Endothelial cell of umbilical vein (primary cell): ENCODE results near the gene C14orf119. TPM values are rescaled to one million over a fixed set of nuclear protein-coding genes. Genes with fewer than 3 reads are reported as not detected.

Source experiments
- BruUV-seq: library from RNA; stranded (reverse); fragments of 400-500 nt; replicated peaks from 2 replicates; lab custom pipeline; 2021; lab: Mats Ljungman, UMichigan
- CTCF ChIA-PET: fragments of 300-600, 350-600 bp; sonication (Branson Sonifier 250); formaldehyde crosslinking; loops from one replicate; lab custom pipeline; 2021; ENCODE audit warnings: antibody characterized with exemption, inconsistent platforms; lab: Charles Lee
- POLR2A ChIA-PET: fragments of 300-600, 350-600 bp; sonication (Branson Sonifier 250); formaldehyde crosslinking; loops from one replicate; lab custom pipeline; 2021; ENCODE audit warnings: antibody characterized with exemption, inconsistent platforms; lab: Charles Lee
- DNase-seq: peaks from one replicate; pipeline ENCODE4 v3.0.0-alpha.2; 2011; ENCODE audit warnings: low read depth, low spot score
- FAIRE-seq: peaks from 2 replicates; lab custom pipeline; 2011; peaks lifted over from hg19 to GRCh38; lab: Jason Lieb, UNC
- H2AFZ ChIP-seq: 2 replicates; pipeline ENCODE4 v1.6.0; 2012; ENCODE audit warnings: low read depth, low read length, control low read depth, inconsistent platforms
- H3K27ac ChIP-seq: 2 replicates; pipeline ENCODE4 v1.5.1; 2011; ENCODE audit warnings: low read depth, mild to moderate bottlenecking, control low read depth, low read length, moderate library complexity; ENCODE audit not compliant: insufficient read depth
- H3K27me3 ChIP-seq, 2 experiments: 2 replicates each; pipeline versions ENCODE4 v1.6.0 to v1.6.1; 2011; ENCODE audit warnings: low read length in 2 of 2, mixed read lengths in 1 of 2; ENCODE audit not compliant: control insufficient read depth in 2 of 2, insufficient read depth in 2 of 2
- H3K36me3 ChIP-seq, 2 experiments: 2 replicates in 1 of 2; 3 replicates in 1 of 2; pipeline ENCODE4 v1.5.1; 2011; ENCODE audit warnings: low read length in 2 of 2, mild to moderate bottlenecking in 1 of 2, moderate library complexity in 1 of 2; ENCODE audit not compliant: control insufficient read depth in 2 of 2, insufficient read depth in 2 of 2; ENCODE audit errors: extremely low read depth in 1 of 2
- H3K4me1 ChIP-seq: 3 replicates; pipeline ENCODE4 v1.5.1; 2011; ENCODE audit warnings: mild to moderate bottlenecking, low read length; ENCODE audit not compliant: control insufficient read depth, insufficient read depth; ENCODE audit errors: extremely low read depth
- H3K4me2 ChIP-seq: 2 replicates; pipeline ENCODE4 v1.6.1; 2011; ENCODE audit warnings: low read length, control low read depth, mixed read lengths; ENCODE audit not compliant: insufficient read depth
- H3K4me3 ChIP-seq, 3 experiments: fragments of 200-600 bp in 1 of 3; sonication (generic), shearing (Covaris generic) in 1 of 3; replicated peaks in 1 of 3; 2 replicates each; pipeline ENCODE4 v1.5.1; 2011 to 2016; ENCODE audit warnings: control low read depth in 3 of 3, low read length in 3 of 3, mild to moderate bottlenecking in 2 of 3, inconsistent platforms in 1 of 3, low read depth in 1 of 3, moderate library complexity in 1 of 3; ENCODE audit not compliant: insufficient read depth in 1 of 3
- H3K79me2 ChIP-seq: 2 replicates; pipeline ENCODE4 v1.6.0; 2012; ENCODE audit warnings: low read length, inconsistent platforms; ENCODE audit not compliant: control insufficient read depth, insufficient read depth
- H3K9ac ChIP-seq: replicated peaks from 2 replicates; pipeline ENCODE3; 2011; ENCODE audit warnings: low read length, control low read depth; ENCODE audit not compliant: insufficient read depth; ENCODE audit errors: extremely low read depth
- H3K9me1 ChIP-seq: replicated peaks from 3 replicates; pipeline ENCODE4 v1.6.0; 2011; ENCODE audit warnings: mild to moderate bottlenecking, low read length; ENCODE audit not compliant: control insufficient read depth, insufficient read depth; ENCODE audit errors: extremely low read depth
- H3K9me3 ChIP-seq: replicated peaks from 2 replicates; pipeline ENCODE4 v1.5.1; 2012; ENCODE audit warnings: low read length, inconsistent platforms; ENCODE audit not compliant: control insufficient read depth, insufficient read depth
- H4K20me1 ChIP-seq: replicated peaks from 2 replicates; pipeline ENCODE3; 2011; ENCODE audit warnings: mild to moderate bottlenecking, low read length; ENCODE audit not compliant: control insufficient read depth, insufficient read depth; ENCODE audit errors: extremely low read depth
- EZH2 ChIP-seq: IDR thresholded peaks from 2 replicates; pipeline ENCODE4 v1.6.1; 2012; ENCODE audit warnings: borderline replicate concordance, low read depth, mild to moderate bottlenecking, moderate library complexity, low read length, inconsistent platforms; ENCODE audit not compliant: severe bottlenecking
- FOS ChIP-seq: IDR thresholded peaks from 2 replicates; pipeline ENCODE4 v1.6.1; 2011; ENCODE audit warnings: mild to moderate bottlenecking, low read length, moderate library complexity, borderline replicate concordance; ENCODE audit not compliant: insufficient read depth
- GATA2 ChIP-seq: IDR thresholded peaks from 2 replicates; pipeline ENCODE4 v1.7.0; 2011; ENCODE audit warnings: low read depth, mild to moderate bottlenecking, moderate library complexity, mixed read lengths, low read length; ENCODE audit not compliant: insufficient read length, insufficient read depth
- JUN ChIP-seq: IDR thresholded peaks from 2 replicates; pipeline ENCODE4 v1.6.1; 2011; ENCODE audit warnings: borderline replicate concordance, low read depth; ENCODE audit not compliant: insufficient read length, insufficient read depth
- MAX ChIP-seq: IDR thresholded peaks from 2 replicates; pipeline ENCODE4 v1.6.1; 2011; ENCODE audit not compliant: insufficient read depth, insufficient read length
- MYC ChIP-seq: IDR thresholded peaks from one replicate; pipeline ENCODE4 v1.6.1; 2011; ENCODE audit warnings: mild to moderate bottlenecking, low read depth, low read length
- POLR2A ChIP-seq: IDR thresholded peaks from 2 replicates; pipeline ENCODE4 v1.6.1; 2012; ENCODE audit warnings: low read depth, mild to moderate bottlenecking, control low read depth, low read length
- POLR2AphosphoS5 ChIP-seq: IDR thresholded peaks from 2 replicates; pipeline ENCODE4 v1.6.1; 2012; ENCODE audit warnings: low read depth, mild to moderate bottlenecking, control low read depth, low read length, moderate library complexity; ENCODE audit not compliant: insufficient read depth
- dilution Hi-C: fragments of 300-500 bp; cut with MboI; formaldehyde crosslinking; loops from one replicate; pipeline ENCODE4 v1.15.0; 2019; ENCODE audit warnings: low sequenced_read_pairs; ENCODE audit not compliant: extremely low pct_ligation_motif_present
- intact Hi-C: fragments of 100-400 bp; cut with micrococcal nuclease; formaldehyde crosslinking; loops from one replicate; pipeline ENCODE4 v1.10.0; 2022
- polyA plus RNA-seq, 4 experiments: library from polyadenylated mRNA; depleted of rRNA in 3 of 4; stranded (reverse) in 3 of 4; unstranded in 1 of 4; fragments of >200 nt; gene quantifications; 2 replicates each; pipeline versions ENCODE4 v1.2.1 to v1.2.3, GENCODE V29; 2011 to 2012; ENCODE audit warnings: missing spikeins in 1 of 4
- total RNA-seq: library from RNA; stranded (reverse); gene quantifications from 2 replicates; pipeline ENCODE4 v1.2.3, GENCODE V29; 2021
- TF ChIP-seq, protein P1 (sequence below), 2 donors: IDR thresholded peaks; 1 replicate in 1 of 2; 2 replicates in 1 of 2; pipeline ENCODE4 v1.5.1; 2011; ENCODE audit warnings: low read length in 2 of 2, mild to moderate bottlenecking in 2 of 2, moderate library complexity in 2 of 2, control low read depth in 1 of 2, inconsistent platforms in 1 of 2, low read depth in 1 of 2; ENCODE audit not compliant: insufficient read depth in 1 of 2; ENCODE audit errors: extremely low read depth in 1 of 2

Gene C14orf119
- total and polyA plus RNA-seq, 2 donors (not counting 3 experiments of a cell fraction or from before 2014, with no cell fraction given) = 58.3 to 60.5 TPM

GRCh38 chr14:23126548-23127278 is 31.4 kb downstream of the C14orf119 start:
- ChIA-PET POLR2A (no interaction called here), CTCF (interaction anchor here (0.6 to 14.5 kb wide), 2 partner anchors 52 to 1670 kb away, joined by 3 to 1289 read pairs; partner anchors contain the start of gene SLC7A8)

More at GRCh38 chr14:23126548-23127278, 31.4 kb downstream of the C14orf119 start:
- DNase-seq (no peak), FAIRE-seq (no peak)
- dilution Hi-C loops = no loop called here
- Histone ChIP-seq H3K79me2 (no peaks in the 10 kb centered on the region), H3K27ac (no peak overlapping the region), H4K20me1 (no peaks in the 10 kb centered on the region), H2AFZ (no peak overlapping the region), H3K4me1 (peaks cover 36% of the 10 kb centered on the region), H3K27me3 (no peaks in the 10 kb centered on the region), H3K4me2 (no peak overlapping the region), H3K36me3 (no peaks in the 10 kb centered on the region), H3K9me1 (no peaks in the 10 kb centered on the region), H3K9me3 (no peaks in the 10 kb centered on the region), H3K4me3 (no peak overlapping the region), H3K9ac (no peak overlapping the region)
- TF ChIP-seq FOS (no peak), MYC (no peak), MAX (no peak), EZH2 (no peak), JUN (no peak), GATA2 (no peak), POLR2A (no peak), POLR2AphosphoS5 (no peak)
- TF ChIP-seq, protein P1, sequence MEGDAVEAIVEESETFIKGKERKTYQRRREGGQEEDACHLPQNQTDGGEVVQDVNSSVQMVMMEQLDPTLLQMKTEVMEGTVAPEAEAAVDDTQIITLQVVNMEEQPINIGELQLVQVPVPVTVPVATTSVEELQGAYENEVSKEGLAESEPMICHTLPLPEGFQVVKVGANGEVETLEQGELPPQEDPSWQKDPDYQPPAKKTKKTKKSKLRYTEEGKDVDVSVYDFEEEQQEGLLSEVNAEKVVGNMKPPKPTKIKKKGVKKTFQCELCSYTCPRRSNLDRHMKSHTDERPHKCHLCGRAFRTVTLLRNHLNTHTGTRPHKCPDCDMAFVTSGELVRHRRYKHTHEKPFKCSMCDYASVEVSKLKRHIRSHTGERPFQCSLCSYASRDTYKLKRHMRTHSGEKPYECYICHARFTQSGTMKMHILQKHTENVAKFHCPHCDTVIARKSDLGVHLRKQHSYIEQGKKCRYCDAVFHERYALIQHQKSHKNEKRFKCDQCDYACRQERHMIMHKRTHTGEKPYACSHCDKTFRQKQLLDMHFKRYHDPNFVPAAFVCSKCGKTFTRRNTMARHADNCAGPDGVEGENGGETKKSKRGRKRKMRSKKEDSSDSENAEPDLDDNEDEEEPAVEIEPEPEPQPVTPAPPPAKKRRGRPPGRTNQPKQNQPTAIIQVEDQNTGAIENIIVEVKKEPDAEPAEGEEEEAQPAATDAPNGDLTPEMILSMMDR (IDR thresholded peaks at IDR 0.05; ENCODE audit: extremely low read depth in 1 of 2, insufficient read depth in 1 of 2, low read depth in 1 of 2, low read length in 2 of 2) = no peak
- intact Hi-C loops = no loop called here
- BruUV-seq = no TSS peak
